K562 (cell line): ENCODE results near the gene DDX54.

ENCODE experiments used
- ATF2 ChIP-seq: sonication (generic); formaldehyde crosslinking; IDR thresholded peaks from 2 replicates; pipeline ENCODE4 v1.8.1; 2022; ENCODE audit warnings: missing genetic modification reagents
- BRF2 ChIP-seq: IDR thresholded peaks from 3 replicates; pipeline ENCODE4 v1.6.1; 2011; ENCODE audit warnings: borderline replicate concordance, mild to moderate bottlenecking; ENCODE audit not compliant: insufficient read length, insufficient read depth
- CHD2 ChIP-seq: IDR thresholded peaks from 2 replicates; pipeline ENCODE4 v1.6.1; 2011; ENCODE audit warnings: low read depth, low read length
- CTCF ChIP-seq, 3 experiments: IDR thresholded peaks in 2 of 3; conservative IDR thresholded peaks in 1 of 3; 2 replicates each; pipeline ENCODE4 v1.5.1; 2011 to 2012; ENCODE audit warnings: low read length in 3 of 3, mild to moderate bottlenecking in 3 of 3, control low read depth in 2 of 3, improper control_type of control experiment in 1 of 3, inconsistent platforms in 1 of 3, low read depth in 1 of 3, mixed read lengths in 1 of 3, moderate library complexity in 1 of 3; ENCODE audit not compliant: insufficient read depth in 2 of 3
- ESRRA ChIP-seq: fragments of 450-650 bp; IDR thresholded peaks from 2 replicates; pipeline ENCODE4 v1.6.1; 2014; ENCODE audit warnings: low read depth, mild to moderate bottlenecking, moderate library complexity, borderline replicate concordance
- FOXK1 ChIP-seq: sonication (generic); formaldehyde crosslinking; IDR thresholded peaks from 2 replicates; pipeline ENCODE4 v1.8.0; 2022; ENCODE audit warnings: missing genetic modification reagents, mild to moderate bottlenecking, borderline replicate concordance
- PHF20 ChIP-seq: fragments of 450-650 bp; IDR thresholded peaks from 2 replicates; pipeline ENCODE4 v1.6.1; 2018; ENCODE audit not compliant: partially characterized antibody
- POLR2AphosphoS5 ChIP-seq: IDR thresholded peaks from 2 replicates; pipeline ENCODE4 v1.6.1; 2011; ENCODE audit warnings: mild to moderate bottlenecking, low read depth, low read length, moderate library complexity; ENCODE audit not compliant: control insufficient read depth, insufficient read depth
- TCF7L2 ChIP-seq: fragments of 150-350 bp; IDR thresholded peaks from 2 replicates; pipeline ENCODE4 v1.6.1; 2016; ENCODE audit warnings: low read depth, mild to moderate bottlenecking, low read length, moderate library complexity
- ZNF740 ChIP-seq, 3 experiments: fragments of 200-800 bp in 1 of 3; sonication (Bioruptor generic) in 1 of 3; sonication (generic) in 1 of 3; formaldehyde crosslinking in 1 of 3; IDR thresholded peaks; 2 replicates each; pipeline versions ENCODE4 v1.6.1 to v1.8.0; 2016 to 2022; ENCODE audit warnings: mild to moderate bottlenecking in 2 of 3, missing compliant biosample characterization in 2 of 3, missing genetic modification characterization in 2 of 3, missing genetic modification reagents in 1 of 3

GRCh38 chr12:113162102-113163029 is 22.9 kb downstream of the DDX54 start:
- peak; percentile 32; the same call in 1 of the 2 replicates for TF ChIP-seq FOXK1 (CRISPR knock-in tag)
- TF ChIP-seq CTCF (IDR thresholded peaks at IDR 0.05 in 2 of 3, conservative IDR thresholded peaks at IDR 0.05 in 1 of 3; ENCODE audit: insufficient read depth in 2 of 3, low read depth in 1 of 3, low read length in 3 of 3): no peak
- no peak for TF ChIP-seq POLR2AphosphoS5
- TF ChIP-seq TCF7L2: no peak
- no peak for TF ChIP-seq PHF20
- TF ChIP-seq BRF2: no peak
- no peak for TF ChIP-seq ESRRA
- no peak for TF ChIP-seq CHD2
- TF ChIP-seq ATF2 (CRISPR knock-in tag): no peak
- TF ChIP-seq ZNF740 (CRISPR knock-in tag; IDR thresholded peaks at IDR 0.05): no peak
- TF ChIP-seq ZNF740 (tag; IDR thresholded peaks at IDR 0.05): no peak
